Ammon's horn (tissue), 1 donor: ENCODE results near the gene PYDC1.
"Not testable (repeated sequence)": the region's sequence is repeated elsewhere in the genome, so short reads cannot be mapped to it uniquely, and the experiment has no call there.

Experiments
- DNase-seq: peaks from one replicate; pipeline ENCODE4 v3.0.0-alpha.2; 2016; ENCODE audit warnings: low spot score

PYDC1 gene

DNA sequence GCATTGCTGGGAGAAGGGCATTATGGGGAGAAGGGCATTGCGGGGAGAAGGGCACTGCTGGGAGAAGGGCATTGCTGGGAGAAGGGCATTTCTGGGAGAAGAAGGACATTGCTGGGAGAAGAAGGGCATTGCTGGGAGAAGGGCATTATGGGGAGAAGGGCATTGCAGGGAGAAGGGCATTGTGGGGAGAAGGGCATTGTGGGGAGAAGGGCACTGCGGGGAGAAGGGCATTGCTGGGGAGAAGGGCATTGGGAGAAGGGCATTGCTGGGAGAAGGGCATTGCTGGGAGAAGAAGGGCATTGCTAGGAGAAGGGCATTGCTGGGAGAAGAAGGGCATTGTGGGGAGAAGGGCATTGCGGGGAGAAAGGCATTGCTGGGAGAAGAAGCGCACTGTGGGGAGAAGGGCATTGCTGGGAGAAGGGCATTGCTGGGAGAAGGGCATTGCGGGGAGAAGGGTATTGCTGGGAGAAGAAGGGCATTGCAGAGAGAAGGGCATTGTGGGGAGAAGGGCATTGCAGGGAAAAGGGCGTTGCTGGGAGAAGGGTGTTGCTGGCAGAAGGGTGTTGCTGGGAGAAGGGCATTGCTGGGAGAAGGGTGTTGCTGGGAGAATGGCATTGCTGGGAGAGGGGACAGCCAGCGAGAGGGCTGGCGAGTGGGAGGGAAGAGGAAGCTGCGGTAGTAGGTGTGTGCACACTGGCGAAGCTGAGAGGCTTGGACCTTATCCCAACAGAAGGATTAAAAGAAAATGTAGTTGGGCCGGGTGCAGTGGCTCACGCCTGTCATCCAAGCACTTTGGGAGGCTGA, 4.6 kb upstream of the PYDC1 start:
- no peak for DNase-seq

DNA sequence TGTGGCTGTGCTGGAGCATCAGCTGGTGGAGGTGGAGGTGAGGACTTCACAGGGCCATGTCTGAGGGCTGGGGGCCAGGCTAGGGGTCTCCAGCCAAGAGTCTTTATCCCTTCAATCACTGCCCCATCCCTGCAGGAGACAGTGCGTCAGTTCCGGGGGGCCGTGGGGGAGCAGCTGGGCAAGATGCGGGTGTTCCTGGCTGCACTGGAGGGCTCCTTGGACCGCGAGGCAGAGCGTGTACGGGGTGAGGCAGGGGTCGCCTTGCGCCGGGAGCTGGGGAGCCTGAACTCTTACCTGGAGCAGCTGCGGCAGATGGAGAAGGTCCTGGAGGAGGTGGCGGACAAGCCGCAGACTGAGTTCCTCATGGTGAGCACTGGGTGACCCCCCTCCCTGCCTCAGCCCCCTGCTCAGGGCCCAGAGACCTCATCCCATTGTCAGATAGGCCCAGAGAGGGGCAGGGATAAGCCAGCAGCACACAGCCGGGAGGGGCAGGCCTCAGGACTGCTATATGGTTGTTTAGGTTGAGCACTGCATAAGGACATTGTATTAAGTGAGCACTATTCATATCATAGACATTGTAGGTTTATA, 2.3 kb upstream of the PYDC1 start:
- no peak for DNase-seq

DNA sequence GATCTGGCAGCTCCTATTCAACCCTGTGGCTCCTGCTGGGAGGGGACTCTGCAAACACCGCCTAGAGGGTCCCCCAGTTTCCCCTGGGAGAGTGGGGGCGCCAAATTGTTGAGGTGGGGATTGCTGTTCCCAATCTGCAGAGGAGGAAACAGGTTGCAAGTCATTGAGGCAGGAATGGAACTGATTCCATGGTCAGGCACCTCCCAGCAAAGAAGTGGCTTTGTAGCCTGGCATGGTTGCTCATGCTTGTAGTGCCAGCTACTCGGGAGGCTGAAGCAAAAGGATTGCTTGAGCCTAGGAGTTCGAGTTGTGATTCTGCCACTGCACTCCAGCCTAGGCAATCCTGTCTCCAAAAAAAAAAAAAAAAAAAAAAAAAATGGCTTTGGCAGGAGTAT, 198 bp upstream of the PYDC1 start:
- DNase-seq = no peak

DNA sequence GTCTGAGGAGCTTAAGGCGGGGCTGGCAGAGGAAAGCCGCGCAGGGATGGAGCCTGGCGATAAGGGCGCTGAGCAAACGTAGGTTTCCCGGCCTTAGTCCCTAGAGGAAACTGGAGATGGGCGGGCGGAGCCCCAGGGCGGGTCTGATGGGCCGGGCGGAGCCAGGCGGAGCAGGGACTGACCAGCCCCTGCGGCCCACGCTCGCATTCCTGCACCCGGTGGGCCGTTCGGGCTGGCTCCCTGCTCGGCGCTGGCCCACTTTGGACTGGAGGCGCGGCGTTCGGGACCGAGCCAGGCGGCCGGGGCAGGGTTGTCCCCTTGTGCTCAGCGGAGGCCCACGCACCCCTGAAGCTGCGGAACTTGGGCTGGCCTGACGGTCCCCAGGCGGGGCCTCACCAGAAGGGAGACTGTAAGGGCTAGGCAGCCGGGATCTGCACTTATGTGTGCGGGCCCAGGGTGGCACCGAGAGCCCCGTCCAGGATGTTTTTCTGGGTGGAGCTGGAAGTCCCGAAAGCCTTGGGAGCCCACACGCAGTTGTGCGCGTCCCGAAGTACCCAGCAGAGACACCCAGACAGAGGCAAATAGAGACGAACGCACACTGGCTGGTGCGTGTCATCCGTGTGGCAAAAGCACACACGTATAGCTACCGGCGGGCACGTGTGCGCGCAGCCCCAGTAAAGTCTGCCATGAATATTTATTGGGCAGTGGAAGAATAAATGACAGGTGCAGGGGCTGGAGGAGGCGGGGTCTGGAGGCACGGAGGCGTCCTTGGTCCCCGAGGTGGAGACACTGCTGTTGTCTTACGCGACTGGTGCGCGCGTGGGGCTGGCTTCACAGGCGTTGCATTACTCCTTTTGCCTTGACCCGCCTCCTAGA, 1.4 kb downstream of the PYDC1 start:
- no peak for DNase-seq

DNA sequence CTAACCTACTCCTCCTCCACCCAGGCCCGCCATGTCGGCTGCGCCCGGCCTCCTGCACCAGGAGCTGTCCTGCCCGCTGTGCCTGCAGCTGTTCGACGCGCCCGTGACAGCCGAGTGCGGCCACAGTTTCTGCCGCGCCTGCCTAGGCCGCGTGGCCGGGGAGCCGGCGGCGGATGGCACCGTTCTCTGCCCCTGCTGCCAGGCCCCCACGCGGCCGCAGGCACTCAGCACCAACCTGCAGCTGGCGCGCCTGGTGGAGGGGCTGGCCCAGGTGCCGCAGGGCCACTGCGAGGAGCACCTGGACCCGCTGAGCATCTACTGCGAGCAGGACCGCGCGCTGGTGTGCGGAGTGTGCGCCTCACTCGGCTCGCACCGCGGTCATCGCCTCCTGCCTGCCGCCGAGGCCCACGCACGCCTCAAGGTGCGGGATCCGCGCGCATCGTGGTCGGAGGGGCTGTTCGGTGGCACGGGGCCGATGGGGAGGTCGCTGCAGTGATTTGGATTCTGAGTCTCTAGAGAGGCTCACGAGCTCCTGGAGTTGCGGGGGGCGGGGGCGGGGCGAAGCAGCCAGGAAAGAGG, 2.1 kb downstream of the PYDC1 start:
- no peak for DNase-seq

DNA sequence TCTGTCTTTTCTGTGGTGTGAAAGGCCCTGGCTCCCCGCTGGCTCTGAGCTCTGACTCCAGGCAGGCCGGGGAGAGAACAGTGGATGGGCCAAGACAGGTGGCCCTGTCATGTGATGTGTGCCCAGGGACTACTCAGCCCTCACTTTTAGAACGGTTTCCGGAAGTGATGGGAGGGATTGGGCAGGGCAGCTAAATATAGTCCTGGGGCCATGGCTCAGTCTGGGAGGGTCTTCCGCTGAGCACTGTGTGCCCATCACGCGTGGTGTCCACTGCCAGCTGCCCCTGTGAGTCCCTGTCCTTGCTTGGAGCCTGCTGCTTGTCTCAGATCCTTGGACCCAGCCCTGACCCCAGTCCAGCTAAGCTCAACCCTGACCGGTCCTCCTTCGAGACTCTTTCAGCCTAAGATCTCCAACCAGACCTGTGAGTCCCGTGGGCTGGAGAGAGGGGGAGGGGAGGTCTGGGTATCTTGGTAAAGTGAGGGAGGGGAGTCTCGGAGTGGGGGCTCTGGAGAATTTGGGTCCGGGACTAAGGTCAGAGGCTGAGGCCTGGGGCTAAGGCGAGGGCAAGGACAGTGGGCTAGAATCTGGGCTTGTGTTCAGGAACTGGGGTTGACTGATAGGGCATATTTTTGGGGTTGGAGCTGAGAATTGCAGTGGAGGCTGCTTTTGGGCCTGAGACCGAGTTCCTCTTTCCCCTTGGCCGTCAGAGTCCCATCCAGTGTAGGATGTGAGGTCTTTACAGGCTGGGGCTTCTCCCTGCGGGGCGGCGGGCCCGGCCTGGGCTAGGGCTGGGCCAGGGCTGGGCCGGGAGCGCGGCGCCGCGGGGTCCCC, 2.8 kb downstream of the PYDC1 start, which contains the start of gene TRIM72:
Gene TRIM72, plus strand, starts transcription at position 243 of the 831 bp plus-strand sequence. CDS start 620 bp downstream, outside the sequence.
- DNase-seq = no peak

DNA sequence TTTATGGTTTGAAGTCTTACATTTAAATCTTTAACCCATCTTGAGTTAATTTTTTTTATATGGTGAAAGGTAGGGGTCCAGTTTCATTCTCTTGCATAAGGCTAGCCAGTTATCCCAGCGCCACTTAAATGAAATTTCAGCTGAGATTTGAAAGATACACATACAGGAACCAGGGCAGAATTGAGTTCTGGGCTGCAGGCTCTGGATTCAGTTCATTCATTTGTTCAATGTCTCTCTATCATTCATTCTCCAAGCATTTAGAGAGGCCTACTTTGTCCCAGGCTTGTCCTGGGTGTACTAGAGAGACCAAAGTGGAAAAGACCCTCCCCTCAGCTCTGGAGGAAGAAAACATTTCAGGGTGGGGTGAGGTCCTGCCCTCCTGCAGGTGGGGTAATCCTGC, 3.6 kb downstream of the PYDC1 start:
- DNase-seq = no peak

DNA sequence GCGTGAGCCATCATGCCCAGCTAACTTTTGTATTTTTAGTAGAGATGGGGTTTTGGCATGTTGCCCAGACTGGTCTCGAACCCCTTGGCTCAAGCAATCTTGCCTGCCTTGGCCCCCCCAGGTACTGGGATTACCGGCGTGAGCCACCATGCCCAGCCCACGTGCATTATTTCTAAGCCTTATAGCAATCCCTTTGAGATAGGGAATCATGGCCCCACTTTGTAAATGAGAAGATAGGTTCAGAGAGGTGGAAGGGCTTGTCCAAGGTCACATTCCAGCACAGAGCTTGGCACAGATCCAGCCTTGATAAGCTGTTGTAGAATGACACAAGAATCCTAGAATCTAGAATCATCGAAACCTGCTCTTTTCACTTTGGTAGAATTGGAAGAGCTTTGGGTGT, 10.2 kb downstream of the PYDC1 start:
- DNase-seq = no peak

DNA sequence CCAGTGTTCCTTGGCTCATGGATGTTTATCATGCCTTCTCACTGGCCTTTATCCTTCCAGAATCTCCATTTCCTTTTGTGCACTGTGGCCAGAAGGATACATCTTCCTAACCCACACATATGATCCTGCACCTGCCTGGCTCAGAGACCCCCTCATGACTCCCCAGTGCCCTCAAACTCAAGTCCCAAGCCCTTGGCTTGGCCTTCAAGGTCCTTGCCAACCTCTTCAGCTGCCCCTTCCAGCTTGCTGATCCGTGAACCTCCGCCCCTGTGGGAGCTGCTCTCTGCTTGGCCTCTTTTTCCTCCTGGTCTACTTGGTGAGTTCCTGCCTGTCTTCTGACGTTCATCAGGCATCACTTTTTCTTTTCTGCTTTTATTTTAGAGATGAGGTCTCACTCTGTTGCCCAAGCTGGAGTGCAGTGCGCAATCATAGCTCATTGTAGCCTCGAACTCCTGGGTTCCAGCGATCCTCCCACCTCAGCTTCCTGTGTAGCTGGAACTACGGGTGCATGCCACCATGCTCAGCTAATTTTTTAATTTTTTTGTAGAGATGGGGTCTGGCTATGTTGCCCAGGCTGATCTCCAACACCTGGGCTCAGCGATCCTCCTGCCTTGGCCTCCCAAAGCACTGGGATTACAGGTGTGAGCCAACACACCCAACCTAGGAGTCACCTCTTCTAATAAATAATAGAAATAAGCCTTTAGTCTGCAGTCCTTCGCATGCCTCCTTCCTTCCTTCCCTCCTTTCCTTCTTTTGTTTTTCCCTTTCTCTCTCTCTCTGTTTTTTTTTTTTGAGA, 11.9 kb downstream of the PYDC1 start:
- DNase-seq = no peak

DNA sequence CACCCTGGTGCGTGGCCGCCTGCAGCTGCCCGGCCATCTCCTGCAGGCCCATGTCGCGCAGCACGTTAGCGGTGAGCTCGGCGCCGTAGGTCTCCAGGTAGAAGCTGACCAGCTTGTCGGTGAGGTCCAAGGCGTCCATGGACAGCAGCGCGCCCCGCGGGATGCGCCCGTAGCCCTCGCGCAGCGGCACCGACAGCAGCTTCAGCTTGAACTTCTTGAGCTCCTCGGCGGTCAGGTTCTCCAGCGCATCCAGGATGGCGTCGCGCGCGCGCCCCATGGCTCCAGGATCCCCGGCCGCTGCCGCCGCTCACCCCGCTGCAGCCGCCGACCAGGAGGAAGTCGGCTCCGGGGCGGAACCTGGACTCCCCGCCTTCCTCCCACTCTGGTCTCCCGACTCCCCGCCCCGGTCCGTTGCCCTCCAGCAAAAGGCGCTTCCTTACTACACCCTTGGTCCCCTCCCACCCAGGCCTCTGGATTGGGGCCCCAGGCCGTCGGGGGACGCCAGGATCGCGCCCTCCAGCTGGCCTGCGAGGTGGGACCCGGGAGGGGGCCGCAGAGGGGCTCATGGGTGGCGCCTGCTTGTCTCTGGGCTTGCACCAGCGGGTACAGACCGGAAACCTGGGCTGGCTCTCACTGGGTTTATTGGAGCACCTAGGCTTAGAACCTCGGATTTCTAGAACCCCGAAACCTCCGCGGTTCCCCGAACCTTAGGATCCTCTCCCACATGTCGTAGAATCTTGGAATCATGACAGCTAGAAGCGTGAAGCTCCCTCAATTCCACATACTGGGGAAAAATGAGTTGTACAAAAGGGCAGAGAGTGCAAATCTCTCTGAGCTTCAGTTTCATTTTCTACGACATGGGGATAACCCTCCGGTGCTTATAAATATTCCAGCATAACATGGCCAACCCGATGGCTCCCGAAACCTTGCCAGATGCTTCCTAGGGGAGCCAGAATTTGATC, 14.2 kb downstream of the PYDC1 start, which contains the start of gene PYCARD:
Gene PYCARD, minus strand, starts transcription at position 347 of the 962 bp plus-strand sequence. Its CDS starts 70 bp downstream, at position 277.
- DNase-seq = peak; percentile 49

DNA sequence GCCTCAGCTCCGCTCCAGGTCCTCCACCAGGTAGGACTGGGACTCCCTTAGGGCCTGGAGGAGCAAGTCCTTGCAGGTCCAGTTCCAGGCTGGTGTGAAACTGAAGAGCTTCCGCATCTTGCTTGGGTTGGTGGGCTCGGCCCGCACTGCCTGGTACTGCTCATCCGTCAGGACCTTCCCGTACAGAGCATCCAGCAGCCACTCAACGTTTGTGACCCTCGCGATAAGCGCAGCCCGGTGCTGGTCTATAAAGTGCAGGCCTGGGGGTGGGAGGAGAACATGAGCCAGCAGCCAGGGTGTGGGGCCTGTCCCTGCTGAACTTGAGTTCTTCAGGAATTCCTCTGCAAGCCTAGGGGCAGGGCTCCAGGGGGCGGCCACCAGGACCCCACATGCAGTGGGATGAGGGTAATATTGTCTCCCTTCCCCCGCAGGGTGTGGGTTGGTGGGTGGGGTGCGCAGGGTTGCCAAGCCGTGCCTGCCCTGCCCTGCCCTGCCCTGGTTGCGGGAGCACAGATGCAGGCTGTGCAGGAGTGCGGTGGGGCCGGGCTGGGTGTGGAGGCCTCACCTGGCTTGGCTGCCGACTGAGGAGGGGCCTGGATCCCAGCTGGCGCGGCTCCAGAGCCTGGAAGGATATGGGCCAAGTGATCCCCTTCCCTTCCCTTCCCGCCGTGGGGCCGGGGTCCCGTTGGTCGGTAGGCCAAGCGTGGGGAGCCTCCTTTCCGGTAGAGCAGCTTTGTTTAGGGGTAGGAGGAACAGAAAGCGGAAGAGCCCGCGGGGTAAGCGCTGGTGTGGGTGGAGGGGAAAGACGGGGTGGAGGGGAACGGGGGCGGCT, 15.1 kb downstream of the PYDC1 start:
- DNase-seq = peak; percentile 37

DNA sequence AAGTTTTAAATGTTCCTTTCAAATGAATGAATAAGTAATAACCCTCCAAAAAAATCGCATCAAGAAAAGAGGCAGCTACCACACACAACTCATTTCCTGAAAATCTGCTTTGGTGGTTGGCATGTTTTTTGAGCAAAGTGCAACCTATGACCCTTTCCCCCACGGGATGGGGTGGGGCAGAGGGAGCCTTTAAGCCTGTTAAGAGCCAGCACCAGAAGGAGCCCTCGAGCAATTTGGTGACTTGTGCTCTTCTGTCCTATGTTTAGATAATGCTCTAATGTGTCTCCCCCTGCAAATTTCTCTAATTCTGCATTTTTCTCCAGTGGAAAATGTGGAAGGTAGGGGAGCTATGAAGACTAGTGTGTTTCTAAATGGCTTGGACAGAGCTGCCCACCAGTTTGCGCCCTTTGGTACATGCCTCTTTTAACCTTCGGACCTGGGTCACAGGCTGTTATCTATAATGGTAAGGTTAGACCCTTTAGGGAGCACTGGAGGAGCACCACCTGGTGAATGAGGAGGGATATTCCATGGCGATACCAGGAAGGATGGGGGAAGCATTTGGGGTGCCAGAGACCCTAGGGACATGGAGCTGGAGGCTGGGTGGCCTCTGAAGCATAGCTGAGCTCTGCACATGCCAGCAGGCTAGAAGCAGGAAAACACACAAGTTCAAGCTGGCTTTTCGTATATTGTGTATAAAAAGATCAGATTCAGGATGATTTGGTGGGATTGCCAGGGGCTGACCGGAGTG, 15.9 kb downstream of the PYDC1 start:
- no peak for DNase-seq

DNA sequence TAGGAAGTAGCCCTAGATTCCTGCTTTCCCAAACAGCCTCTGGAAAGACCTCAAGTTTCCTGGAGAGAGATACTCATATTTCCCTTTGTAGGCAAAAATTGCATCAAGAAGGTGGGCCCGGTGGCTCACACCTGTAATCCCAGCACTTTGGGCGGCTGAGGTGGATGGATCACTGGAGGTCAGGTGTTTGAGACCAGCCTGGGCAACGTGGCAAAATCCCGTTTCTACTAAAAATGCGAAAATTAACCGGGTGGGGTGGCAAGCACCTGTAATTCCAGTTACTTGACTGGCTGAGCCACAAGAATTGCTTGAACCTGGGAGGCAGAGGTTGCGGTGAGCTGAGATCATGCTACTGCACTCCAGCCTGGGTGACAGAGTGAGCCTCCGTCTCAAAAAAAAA, 16.8 kb downstream of the PYDC1 start:
- not testable (repeated sequence) for DNase-seq

DNA sequence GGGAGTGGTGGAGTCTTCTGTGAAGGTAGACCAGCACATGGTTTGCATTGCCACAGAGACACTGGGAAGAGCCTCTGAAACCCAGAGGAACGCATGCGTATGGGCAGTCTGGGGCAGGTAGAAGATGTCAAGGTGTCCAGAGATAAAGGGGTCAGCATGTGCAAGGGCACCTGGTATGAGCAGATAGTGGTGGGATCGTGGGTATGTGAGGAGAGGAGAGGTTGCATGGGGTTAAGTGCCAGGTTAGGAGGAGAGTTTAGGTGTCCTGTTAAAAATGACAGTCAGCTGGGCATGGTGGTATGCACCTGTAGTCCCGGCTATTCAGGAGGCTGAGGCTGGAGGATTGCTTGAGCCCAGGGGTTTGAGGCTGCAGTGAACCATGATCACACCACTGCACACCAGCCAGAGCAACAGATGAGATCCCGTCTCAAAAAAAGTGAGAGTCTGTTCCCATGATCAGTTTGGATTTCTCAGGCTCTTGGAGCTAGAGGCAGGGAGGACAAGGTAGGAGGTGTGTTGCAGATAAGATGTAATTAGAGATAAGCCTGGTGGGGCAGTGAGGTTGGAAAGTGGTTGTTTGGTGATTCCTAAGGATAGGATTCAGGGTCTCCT, 17.4 kb downstream of the PYDC1 start:
- no peak for DNase-seq

DNA sequence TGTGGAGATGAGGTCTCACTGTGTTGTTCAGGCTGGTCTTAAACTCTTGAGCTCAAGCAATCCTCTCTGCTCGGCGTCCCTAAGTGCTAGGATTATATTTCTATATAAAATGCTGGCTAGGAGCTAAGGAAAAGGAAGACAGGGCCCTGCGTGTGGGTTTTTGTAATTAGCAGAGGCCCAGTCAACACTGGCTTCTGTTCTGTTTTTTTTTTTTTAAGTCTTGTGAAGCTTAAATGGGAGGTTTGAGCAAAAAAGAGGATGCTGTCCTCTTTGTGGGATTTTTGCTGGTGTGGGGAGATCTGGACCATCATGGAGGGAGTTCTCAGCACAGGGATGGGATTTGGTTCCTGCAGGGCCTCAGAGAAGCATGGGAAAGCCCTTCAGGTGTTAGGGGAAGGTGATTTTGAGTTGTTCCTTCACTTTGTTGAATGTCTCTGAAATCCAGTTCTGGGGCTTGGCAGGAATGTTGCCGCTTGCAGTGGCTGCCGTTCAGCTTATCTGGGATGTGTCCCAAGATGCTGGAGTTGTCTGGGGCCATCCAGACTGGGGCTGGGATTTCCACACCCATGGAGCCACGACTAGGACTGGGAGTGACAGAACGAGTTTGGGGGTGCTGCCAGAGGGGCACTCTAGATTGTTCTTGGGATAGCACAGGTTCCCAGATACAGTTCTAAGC, 18.6 kb downstream of the PYDC1 start:
- DNase-seq = no peak

DNA sequence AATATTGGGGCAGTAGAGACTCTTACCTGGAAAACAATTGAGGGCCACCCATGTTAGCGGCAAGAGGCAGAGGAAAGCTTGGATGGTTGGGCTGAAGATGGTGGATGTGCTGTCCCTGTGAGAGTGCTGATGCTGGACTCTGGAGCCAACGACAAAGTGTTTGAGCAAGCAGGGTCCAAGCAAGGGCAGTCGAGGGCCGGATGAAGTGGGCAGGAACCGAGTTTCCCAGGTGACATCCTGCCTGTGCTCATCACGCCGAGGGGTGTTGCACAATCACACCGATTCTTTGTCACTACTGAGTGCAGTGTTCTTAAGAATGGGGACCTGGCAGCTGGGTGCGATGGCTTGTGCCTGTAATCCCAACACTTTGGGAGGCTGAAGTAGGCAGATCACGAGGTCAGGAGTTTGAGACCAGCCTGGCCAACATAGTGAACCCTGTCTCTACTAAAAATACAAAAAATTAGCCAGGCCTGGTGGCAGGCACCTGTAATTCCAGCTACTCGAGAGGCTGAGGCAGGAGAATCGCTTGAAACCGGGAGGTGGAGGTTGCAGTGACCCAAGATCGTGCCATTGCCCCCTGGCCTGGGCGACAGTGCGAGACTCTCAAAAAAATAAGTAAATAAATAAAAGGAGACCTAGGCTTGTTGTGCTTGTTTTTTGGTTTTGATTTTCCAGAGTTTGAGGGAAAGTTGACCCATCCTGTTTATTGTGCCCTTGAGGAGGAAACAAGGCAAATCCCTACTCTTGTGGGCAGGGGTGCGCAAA, 20.4 kb downstream of the PYDC1 start:
- no peak for DNase-seq
